GOT3 (cell line): Measurements from ENCODE around the gene MYO1E.
A peak's percentile ranks its signal among the peaks of the same experiment; 100 is the strongest.

Experiments
- DNase-seq: peaks from one replicate; lab custom pipeline; 2025; ENCODE audit warnings: mixed read lengths; lab: John Stamatoyannopoulos, UW

Gene MYO1E

DNA sequence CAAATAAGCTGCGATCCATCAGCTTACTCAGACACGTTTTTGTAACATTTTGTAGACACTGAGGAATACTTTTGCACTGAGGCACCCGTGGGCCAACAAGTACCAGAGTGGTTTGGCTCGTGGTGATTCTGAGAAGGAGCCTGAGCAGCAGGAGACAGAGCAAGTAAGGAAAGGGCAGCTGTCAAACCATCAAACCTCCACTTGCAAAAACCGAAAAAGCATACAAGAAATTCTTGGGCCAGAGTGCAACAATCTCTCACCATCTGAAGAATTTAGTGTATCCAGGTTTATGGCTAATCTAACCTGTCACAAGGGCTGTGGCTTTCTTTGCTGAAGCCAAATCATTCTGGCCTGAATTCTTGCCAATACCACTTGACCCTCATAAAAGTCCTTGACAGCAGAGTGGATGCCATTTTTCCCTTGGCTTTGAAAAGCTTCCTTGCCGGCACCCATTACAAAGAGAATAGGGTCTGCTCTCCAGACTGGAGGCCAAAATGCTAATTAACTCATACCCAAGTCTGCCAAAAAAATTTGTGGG, 56.7 kb downstream of the MYO1E start:
- DNase-seq: no peak

- no peak for DNase-seq
Measured at GRCh38 chr15:59313641-59314332, 58.9 kb downstream of the MYO1E start.

- no peak for DNase-seq
Measured at GRCh38 chr15:59312205-59312604, 60.5 kb downstream of the MYO1E start.

DNA sequence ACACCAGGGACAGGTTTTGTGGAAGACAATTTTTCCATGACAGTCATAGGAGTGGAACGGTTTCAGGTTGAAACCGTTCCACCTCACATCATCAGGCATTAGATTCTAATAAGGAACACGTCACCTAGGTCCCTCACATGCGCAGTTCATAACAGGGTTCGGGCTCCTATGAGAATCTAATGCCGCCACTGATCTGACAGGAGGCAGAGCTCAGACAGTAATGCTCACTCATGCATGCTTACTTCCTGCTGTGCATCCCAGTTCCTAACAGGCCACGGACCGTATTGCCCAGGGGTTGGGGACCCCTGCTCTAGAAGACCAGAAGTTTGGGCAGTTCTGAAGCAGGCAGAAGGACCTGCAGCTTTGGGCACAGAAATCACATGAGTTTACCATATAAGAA, 61.5 kb downstream of the MYO1E start:
- no peak for DNase-seq

DNA sequence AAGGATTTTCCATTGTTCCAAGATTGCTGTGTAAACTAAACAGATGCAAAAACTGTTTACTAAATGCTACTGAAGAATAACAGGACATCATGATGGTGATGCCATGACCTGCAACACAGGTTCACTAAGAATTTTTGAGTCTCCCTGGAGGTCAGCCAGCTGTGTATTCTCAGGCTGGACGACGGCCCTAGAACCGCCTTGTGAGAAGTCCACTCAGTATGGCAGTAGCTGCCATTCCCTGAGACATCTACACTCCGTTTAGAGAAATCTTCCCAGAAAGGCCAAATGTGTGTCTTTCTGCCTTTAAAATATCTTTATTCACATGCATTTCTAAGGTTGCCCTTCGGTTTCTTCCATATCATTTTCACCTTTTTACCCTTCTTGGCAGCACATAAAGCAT, 63.3 kb downstream of the MYO1E start:
- DNase-seq: no peak

DNA sequence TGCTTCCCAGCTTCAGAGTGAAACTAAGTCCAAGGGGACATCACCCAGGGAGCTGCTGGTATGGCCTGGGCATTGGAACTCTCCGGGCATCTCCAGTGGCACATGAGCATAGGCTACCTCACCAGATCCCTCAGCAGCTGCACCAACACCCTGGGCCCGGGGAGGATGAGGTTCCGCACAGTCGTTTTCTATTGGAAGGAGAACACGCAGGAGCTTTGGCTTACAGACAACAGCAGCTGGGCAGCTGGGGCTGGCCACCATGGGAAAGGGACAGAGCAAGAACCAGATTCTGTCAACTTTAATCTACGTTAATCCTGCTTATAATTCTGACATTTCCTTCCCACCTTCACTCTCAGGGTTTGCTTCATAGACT, 65.5 kb downstream of the MYO1E start:
- no peak for DNase-seq

GRCh38 chr15:59306520-59307164, 66.0 kb downstream of the MYO1E start:
- peak; percentile 55 for DNase-seq

DNA sequence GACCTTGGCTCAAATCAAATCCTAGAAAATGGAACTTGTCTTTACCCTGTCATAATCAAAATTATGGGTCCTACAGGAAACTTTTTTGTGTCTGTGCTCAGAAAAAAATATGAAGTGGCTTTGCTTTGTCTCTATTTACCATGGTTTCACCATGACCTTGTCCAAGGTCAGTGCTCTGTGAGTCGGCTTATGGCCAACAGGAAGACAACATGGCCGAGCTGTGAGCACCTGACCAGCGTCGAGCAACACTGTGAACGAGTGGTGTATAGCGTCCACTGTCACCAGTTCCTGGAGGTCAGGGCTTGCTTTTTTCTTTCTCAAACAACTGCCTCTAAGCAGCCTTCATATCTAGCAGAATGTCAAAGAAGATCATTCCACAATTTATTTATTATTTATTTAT, 67.9 kb downstream of the MYO1E start:
- no peak for DNase-seq

DNA sequence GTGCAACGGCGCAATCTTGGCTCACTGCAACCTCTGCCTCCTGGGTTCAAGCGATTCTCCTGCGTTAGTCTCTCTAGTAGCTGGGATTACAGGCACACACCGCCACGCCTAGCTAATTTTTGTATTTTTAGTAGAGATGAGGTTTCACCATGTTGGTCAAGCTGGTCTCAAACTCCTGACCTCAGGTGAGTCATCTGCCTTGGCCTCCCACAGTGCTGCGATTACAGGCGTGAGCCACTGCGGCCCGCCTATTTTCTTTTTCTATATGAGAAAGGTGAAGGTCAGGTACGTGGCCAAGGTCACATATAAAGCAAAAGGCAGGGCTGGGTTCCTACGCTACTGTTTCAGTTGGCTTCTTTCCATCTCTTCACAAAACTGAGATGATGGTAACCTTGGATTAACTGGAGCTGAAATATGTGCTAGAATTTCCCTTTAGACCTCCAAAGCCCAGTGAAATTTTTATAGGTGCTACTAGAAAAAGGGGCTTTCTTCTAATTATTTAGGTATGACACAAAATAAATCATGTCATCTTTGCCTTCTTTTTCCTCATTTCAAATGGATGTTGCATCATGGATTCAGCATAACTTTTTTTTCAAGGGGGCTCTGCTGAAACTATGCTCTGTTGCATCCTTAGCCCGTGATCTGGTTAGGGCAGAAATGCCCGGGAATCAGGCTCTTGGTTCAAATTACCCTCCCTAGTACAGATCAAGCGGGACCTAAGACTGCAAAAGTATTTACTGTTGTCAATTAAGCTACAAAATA, 68.5 kb downstream of the MYO1E start:
- DNase-seq: no peak

DNA sequence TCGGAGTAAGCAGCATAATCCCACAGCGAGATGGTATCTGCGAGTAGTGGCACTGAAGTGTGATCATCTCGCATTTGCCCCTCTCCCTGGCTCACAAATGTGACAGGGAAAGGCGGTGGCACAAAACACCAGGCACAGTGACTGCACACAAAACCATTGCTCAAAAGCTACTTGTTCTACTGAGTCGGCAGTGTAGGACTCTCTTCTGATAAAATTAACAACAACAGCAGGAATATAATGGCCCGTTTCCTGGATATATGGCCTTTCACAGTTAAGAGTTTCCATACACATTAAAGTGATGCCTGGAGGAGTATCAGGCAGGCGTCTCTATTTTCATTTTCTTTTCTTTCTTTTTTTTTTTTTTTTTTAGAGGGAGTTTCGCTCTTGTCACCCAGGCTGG, 69.0 kb downstream of the MYO1E start:
- DNase-seq: no peak

GRCh38 chr15:59303136-59303535, 69.5 kb downstream of the MYO1E start:
- no peak for DNase-seq

DNA sequence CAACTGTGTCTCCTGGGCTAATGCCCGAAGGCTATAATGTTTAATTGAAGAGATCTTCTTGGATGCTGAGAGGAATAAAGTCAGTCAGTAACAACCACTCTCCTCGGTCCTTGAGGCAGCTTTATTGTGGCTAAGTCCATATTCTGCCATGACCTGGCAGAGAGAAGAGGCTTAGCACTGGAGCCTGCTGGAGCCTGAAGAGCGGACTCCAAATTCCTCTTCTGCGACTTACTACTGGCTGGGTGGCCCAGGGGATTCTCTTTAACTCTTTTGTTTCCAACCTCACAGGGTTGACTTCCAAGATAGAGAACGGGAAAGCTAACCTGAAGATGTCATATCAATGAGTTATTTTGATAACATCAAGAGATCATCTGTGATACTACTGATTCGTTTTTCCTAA, 71.1 kb downstream of the MYO1E start:
- no peak for DNase-seq

- DNase-seq: no peak
Measured at GRCh38 chr15:59300618-59301139, 72.0 kb downstream of the MYO1E start.

DNA sequence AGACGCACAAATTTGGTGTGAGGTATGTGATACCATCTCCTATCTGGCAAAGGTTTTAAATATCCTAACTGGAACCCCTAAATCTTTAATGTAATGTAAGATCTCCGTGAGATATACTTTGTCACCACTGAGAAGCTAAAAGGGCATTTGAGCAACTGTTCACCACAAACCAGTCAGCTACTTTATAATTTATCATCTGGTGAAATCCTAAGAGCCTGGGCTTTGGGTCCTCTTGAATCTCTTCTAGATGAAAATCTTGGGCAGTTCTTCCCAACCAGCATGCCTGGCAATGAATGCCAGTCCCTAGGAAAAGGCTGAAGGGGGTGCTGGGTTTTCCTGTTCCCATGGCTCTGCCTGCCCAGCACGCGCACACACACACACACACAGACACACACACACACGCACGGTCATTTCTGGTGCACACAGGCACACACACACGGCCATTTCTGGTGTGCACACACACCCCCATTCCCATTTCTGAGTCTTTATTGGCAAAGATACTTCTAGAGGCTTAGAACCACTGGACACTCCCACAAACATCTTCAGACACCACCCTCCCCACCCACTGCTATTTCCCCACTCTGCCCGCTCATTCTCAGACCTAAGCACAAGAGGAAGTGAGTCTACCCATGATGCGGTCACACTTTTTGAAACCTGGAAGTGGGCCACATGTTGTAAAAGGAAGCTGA, 72.6 kb downstream of the MYO1E start:
- peak; percentile 59 for DNase-seq

DNA sequence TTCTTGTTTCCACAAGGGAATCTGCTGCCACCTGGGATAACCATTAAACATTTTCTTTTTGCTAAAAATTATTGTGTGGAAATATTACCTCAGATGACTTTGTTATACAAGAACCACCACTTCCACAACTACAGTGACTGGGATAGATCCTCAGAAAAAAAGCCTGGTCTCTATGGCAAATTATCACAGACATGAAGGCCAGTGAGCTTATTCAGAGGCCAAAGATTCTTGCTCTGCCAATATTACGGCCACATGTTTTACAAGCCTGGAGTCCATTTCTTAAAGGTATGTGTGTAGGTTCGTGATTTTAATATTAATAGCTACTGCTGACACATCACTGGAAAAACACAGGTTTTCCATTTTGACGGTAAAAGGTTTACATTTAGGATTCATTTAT, 73.8 kb downstream of the MYO1E start:
- no peak for DNase-seq

- DNase-seq: no peak
Measured at GRCh38 chr15:59298225-59298853, 74.3 kb downstream of the MYO1E start.

GRCh38 chr15:59296181-59296617, 76.5 kb downstream of the MYO1E start:
- peak; percentile 14 for DNase-seq

- DNase-seq: no peak
Measured at GRCh38 chr15:59295261-59296001, 77.2 kb downstream of the MYO1E start.

- no peak for DNase-seq
Measured at GRCh38 chr15:59294574-59295260, 78.0 kb downstream of the MYO1E start.

DNA sequence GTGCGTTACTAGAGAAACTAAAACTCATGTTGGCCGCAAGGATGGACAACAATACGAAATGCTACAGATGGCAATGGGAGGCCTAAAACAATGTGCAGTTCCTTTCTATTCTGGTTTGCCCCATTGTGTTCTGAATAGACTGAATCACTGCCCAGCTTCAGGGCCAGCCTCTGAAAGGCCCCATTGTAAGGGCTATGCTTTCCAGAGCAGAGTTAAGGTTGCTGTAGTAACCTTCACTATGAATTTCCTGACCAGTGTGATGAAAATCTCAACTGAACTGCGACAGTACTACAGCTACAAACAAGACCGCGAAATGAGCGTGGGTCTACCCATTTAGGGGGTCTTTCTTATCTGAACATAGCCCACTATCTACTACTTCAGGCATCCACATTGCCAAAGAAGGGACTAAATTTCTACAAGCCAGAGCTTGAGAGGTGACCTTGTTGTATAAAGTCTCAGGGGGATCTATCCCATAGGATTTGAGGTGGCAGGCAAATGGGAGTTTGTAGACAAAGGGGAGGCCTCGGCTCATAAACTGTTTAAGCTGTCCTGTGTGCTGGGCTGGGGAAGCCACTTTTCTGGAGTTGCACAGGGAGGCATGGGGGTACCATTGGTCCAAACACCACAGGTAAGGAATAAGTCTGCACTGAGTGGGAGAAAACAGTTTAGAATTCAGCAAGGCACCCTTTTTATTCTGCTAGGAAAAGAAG, 80.1 kb downstream of the MYO1E start:
- no peak for DNase-seq
